Esophagus squamous epithelium (tissue), 4 donors: Measurements from ENCODE around the gene CTNND2.

Source experiments
- CTCF ChIP-seq, 6 experiments: fragments of 450-650 bp in 4 of 6; fragments of 200-600 bp in 2 of 6; sonication (generic) in 2 of 6; IDR thresholded peaks; one replicate each; pipeline ENCODE4 v1.5.1; 2016 to 2019; ENCODE audit warnings: antibody characterized with exemption in 6 of 6, mild to moderate bottlenecking in 4 of 6, moderate library complexity in 4 of 6
- POLR2A ChIP-seq, 4 donors: fragments of 450-650 bp; IDR thresholded peaks; one replicate each; pipeline ENCODE4 v1.6.1; 2017; ENCODE audit warnings: antibody characterized with exemption in 4 of 4, mild to moderate bottlenecking in 4 of 4, moderate library complexity in 3 of 4

GRCh38 chr5:11611011-11611410 lies 293.2 kb downstream of the CTNND2 start:
- no peak for TF ChIP-seq POLR2A (IDR thresholded peaks at IDR 0.05)
- no peak for TF ChIP-seq CTCF (IDR thresholded peaks at IDR 0.05)
